WERI-Rb-1 (cell line): ENCODE results near the gene MLNR.

Experiments used
- DNase-seq: peaks from one replicate; pipeline ENCODE4 v3.0.0-alpha.2; 2020
- H3K27ac ChIP-seq: fragments of 250-450 bp; sonication (Bioruptor Pico); 2 replicates; pipeline ENCODE4 v1.5.1; 2020; ENCODE audit warnings: mild to moderate bottlenecking, moderate library complexity
- H3K27me3 ChIP-seq: fragments of 250-450 bp; sonication (Bioruptor Pico); 2 replicates; pipeline ENCODE4 v1.5.1; 2021; ENCODE audit warnings: mild to moderate bottlenecking, low read depth, moderate library complexity; ENCODE audit not compliant: insufficient read depth, severe bottlenecking
- H3K36me3 ChIP-seq: fragments of 250-450 bp; sonication (Bioruptor Pico); 2 replicates; pipeline ENCODE4 v1.5.1; 2020; ENCODE audit warnings: mild to moderate bottlenecking, moderate library complexity
- H3K4me3 ChIP-seq: 2 replicates; pipeline ENCODE4 v1.5.1; 2011; ENCODE audit warnings: low read depth, mild to moderate bottlenecking, control low read depth, low read length
- H3K9me3 ChIP-seq: fragments of 250-450 bp; sonication (Bioruptor Pico); 2 replicates; pipeline ENCODE4 v1.5.1; 2021; ENCODE audit warnings: mild to moderate bottlenecking, moderate library complexity; ENCODE audit not compliant: severe bottlenecking
- TF ChIP-seq, protein P1 (sequence below): IDR thresholded peaks from 2 replicates; pipeline ENCODE4 v1.5.1; 2011; ENCODE audit warnings: low read depth, mild to moderate bottlenecking, control low read depth, inconsistent platforms, low read length

MLNR gene

DNA sequence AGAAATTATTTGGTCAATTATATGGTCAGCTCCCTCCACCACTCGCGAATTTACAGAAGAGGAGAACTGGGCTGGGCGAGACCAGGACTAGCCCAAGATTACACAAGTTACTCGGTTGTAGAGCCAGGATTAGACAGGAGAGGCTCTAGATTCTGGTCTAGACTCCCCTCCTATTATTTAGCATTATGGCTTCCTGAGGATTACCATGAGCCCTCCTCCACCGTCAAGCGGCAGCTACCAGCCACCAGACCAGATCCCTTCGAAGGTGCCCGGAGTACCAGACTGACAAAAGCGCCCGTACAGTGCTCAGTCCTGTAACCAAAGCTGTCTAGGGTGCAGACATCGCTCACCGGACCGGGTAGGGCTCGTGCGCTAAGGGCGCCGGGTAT lies 497 bp upstream of the MLNR start:
- Histone ChIP-seq H3K36me3 (no peaks in the 10 kb centered on the region), H3K4me3 (no peak overlapping the region), H3K27me3 (peaks cover 4% of the 10 kb centered on the region), H3K9me3 (no peaks in the 10 kb centered on the region), H3K27ac (no peak overlapping the region)
- TF ChIP-seq, protein P1, sequence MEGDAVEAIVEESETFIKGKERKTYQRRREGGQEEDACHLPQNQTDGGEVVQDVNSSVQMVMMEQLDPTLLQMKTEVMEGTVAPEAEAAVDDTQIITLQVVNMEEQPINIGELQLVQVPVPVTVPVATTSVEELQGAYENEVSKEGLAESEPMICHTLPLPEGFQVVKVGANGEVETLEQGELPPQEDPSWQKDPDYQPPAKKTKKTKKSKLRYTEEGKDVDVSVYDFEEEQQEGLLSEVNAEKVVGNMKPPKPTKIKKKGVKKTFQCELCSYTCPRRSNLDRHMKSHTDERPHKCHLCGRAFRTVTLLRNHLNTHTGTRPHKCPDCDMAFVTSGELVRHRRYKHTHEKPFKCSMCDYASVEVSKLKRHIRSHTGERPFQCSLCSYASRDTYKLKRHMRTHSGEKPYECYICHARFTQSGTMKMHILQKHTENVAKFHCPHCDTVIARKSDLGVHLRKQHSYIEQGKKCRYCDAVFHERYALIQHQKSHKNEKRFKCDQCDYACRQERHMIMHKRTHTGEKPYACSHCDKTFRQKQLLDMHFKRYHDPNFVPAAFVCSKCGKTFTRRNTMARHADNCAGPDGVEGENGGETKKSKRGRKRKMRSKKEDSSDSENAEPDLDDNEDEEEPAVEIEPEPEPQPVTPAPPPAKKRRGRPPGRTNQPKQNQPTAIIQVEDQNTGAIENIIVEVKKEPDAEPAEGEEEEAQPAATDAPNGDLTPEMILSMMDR = no peak
- DNase-seq = no peak

DNA sequence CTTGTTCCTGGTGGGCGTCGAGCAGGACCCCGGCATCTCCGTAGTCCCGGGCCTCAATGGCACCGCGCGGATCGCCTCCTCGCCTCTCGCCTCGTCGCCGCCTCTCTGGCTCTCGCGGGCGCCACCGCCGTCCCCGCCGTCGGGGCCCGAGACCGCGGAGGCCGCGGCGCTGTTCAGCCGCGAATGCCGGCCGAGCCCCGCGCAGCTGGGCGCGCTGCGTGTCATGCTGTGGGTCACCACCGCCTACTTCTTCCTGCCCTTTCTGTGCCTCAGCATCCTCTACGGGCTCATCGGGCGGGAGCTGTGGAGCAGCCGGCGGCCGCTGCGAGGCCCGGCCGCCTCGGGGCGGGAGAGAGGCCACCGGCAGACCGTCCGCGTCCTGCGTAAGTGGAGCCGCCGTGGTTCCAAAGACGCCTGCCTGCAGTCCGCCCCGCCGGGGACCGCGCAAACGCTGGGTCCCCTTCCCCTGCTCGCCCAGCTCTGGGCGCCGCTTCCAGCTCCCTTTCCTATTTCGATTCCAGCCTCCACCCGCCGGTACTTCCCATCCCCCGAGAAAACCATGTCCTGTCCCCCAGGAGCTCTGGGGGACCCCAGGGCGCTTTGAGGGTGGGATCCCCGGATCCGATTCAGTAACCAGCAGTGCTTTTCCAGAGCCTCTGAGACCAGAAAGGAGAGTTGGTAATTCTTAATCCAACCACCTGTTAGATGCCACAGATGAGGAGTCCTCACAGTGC lies 885 bp downstream of the MLNR start:
- H3K27ac ChIP-seq = no peak overlapping the region
- no peak for DNase-seq
- TF ChIP-seq, protein P1 = no peak
- H3K9me3 ChIP-seq = no peaks in the 10 kb centered on the region
- peaks cover 4% of the 10 kb centered on the region for H3K27me3 ChIP-seq
- H3K36me3 ChIP-seq = no peaks in the 10 kb centered on the region
- H3K4me3 ChIP-seq = peak overlapping the region; percentile 36

DNA sequence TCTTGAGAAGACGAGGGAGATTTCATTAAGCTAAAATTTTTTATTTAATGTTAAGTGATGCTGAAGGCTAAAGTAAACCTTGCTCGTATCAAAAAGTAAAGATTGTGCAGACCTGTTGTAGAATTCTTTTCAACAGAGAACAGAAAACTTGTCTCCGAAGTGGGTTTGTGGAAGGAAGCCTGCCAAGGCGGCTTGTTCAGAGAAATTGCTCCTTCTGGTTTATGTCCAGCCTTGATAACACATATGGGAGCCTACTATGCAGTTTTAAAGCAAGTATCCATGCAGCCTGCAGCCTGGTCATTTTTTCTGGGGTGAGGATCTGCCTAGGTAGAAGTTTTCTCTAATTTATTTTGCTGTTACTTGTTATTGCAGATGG lies 1.4 kb downstream of the MLNR start:
- TF ChIP-seq, protein P1 = no peak
- no peaks in the 10 kb centered on the region for H3K9me3 ChIP-seq
- no peak overlapping the region for H3K4me3 ChIP-seq
- H3K36me3 ChIP-seq = no peaks in the 10 kb centered on the region
- H3K27me3 ChIP-seq = peaks cover 4% of the 10 kb centered on the region
- no peak overlapping the region for H3K27ac ChIP-seq
- no peak for DNase-seq

DNA sequence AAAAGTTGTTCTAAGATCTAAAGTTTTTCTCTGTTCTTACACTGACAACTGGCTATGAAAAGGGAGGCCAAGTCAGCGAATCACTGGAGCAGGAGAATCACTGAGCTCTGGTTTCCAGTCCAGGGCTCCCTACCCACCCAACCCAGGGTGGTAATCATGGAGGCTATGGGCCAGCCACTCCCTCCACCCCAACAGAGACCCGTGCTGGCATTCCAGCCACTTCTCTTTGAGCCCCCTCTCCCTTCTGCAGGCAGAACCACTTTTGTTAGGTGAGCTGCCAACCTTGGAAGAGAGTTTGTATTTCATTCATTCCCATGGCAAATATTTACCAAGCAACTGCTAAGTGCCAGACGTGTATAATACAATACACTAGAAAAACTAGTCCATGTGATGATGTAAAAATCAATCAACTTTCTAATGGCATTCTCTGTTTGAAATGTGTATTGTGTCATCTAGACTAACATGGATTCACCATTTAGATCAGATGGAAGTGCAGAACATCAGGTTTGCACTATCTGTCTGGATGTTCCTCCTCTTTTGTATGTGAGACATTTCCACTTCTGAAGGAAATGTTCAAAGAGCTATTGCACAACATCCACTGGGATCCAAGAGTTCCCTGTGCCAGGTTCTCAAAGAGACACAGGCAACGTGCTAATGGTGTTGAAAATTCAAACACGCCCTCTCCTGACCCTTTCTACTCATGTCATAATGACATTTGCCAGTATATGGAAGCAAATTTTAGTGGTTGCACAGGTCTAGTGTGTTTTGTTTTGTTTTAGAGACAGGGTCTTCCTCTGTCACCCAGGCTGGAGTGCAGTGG lies 5.3 kb downstream of the MLNR start:
- Histone ChIP-seq H3K27ac (no peak overlapping the region), H3K9me3 (no peaks in the 10 kb centered on the region), H3K27me3 (peaks cover 3% of the 10 kb centered on the region), H3K4me3 (no peak overlapping the region), H3K36me3 (no peaks in the 10 kb centered on the region)
- TF ChIP-seq, protein P1 = no peak
- DNase-seq = no peak

DNA sequence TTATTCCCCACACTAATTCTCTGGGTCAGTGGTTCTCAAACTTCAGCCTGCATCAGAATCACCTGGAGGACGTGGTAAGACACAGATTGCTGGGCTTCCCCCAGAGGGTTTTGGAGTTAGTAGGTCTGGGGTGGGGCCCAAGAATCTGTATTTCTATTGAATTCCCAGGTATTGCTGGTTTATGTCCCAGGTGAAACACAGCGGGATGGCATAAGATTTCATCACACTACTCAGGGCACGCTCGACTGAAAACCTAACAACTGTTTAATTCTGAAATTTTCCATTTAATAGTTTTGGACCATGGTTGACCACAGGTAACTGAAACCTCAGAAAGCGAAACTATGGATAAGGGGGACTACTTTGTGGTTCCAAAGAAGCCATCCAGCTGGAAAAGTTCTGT lies 6.5 kb downstream of the MLNR start:
- no peak overlapping the region for H3K27ac ChIP-seq
- H3K4me3 ChIP-seq = no peak overlapping the region
- DNase-seq = no peak
- TF ChIP-seq, protein P1 = no peak
- no peaks in the 10 kb centered on the region for H3K36me3 ChIP-seq
- H3K27me3 ChIP-seq = no peaks in the 10 kb centered on the region
- H3K9me3 ChIP-seq = no peaks in the 10 kb centered on the region
